ENCODE measurements around the gene AUTS2. TPM values are rescaled to one million over a fixed set of nuclear protein-coding genes. Genes with fewer than 3 reads are reported as not detected.

The AUTS2 gene
- total RNA-seq, 1 experiment from 2014 or later = 50.0 TPM

DNA sequence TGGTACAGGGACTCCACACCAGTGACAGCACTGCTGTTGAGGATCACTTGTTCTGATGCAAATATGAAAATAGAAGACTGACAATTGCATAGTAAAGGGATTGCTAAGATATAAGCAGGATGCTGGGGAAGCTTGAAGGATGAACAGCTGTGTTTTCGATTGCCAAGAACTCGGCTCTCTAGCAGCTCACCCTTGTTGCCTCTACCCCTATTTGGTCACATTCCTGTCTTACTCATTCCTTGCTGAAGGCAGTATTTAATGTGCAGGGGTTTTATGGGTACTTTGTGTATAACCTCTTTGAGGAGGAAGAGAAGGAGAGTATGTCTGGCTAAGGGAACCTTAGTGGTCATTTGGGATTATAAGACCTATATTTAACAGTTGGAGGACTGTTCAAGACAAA lies 218.8 kb downstream of the AUTS2 start (continued):
- TF ChIP-seq, protein P1, sequence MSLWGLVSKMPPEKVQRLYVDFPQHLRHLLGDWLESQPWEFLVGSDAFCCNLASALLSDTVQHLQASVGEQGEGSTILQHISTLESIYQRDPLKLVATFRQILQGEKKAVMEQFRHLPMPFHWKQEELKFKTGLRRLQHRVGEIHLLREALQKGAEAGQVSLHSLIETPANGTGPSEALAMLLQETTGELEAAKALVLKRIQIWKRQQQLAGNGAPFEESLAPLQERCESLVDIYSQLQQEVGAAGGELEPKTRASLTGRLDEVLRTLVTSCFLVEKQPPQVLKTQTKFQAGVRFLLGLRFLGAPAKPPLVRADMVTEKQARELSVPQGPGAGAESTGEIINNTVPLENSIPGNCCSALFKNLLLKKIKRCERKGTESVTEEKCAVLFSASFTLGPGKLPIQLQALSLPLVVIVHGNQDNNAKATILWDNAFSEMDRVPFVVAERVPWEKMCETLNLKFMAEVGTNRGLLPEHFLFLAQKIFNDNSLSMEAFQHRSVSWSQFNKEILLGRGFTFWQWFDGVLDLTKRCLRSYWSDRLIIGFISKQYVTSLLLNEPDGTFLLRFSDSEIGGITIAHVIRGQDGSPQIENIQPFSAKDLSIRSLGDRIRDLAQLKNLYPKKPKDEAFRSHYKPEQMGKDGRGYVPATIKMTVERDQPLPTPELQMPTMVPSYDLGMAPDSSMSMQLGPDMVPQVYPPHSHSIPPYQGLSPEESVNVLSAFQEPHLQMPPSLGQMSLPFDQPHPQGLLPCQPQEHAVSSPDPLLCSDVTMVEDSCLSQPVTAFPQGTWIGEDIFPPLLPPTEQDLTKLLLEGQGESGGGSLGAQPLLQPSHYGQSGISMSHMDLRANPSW (CRISPR knock-in tag; conservative IDR thresholded peaks at IDR 0.05; ENCODE audit: low read depth) = no peak
- TF ChIP-seq, protein P2, sequence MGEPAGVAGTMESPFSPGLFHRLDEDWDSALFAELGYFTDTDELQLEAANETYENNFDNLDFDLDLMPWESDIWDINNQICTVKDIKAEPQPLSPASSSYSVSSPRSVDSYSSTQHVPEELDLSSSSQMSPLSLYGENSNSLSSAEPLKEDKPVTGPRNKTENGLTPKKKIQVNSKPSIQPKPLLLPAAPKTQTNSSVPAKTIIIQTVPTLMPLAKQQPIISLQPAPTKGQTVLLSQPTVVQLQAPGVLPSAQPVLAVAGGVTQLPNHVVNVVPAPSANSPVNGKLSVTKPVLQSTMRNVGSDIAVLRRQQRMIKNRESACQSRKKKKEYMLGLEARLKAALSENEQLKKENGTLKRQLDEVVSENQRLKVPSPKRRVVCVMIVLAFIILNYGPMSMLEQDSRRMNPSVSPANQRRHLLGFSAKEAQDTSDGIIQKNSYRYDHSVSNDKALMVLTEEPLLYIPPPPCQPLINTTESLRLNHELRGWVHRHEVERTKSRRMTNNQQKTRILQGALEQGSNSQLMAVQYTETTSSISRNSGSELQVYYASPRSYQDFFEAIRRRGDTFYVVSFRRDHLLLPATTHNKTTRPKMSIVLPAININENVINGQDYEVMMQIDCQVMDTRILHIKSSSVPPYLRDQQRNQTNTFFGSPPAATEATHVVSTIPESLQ (CRISPR knock-in tag; IDR thresholded peaks at IDR 0.05) = no peak

DNA sequence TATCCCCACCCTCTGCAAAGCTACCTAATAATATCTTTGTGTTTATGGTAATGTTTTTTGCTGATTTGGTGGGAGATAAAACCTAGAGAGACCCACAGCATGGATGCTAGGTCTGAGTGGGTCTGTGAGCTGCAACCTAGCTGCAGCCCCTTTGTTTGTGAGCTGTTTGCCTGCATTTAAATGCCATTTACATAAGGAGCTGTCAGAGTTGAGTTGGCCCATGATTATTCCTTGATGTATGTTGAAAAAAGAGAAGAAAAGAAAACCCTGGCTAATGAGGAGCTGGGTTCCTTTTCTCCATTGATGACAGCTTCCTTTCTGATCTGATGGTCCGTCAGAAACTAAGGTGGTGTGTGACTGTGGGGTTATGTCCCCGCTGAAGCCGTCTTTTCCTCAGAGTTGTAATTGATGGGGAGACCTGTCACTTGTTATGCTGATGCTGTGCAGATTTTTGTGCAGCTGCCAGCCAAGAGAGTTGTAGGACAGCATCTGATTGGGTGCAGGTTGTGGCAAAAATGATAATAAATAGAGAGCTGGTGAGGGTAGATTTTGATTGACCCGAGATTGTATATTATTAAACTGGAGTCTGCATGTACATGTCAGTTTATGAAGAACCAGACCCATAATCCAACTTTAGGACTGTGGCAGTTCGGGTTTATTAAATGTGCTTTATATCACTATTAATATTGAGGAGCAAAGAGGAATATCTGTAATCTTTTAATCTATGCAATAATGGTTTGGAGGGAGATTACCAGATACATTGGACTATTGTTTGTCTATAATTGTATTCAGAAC lies 219.8 kb downstream of the AUTS2 start:
- CTCF ChIA-PET = no interaction called here
- TF ChIP-seq RORB (CRISPR knock-in tag; IDR thresholded peaks at IDR 0.05) = no peak
- TF ChIP-seq, protein P3, sequence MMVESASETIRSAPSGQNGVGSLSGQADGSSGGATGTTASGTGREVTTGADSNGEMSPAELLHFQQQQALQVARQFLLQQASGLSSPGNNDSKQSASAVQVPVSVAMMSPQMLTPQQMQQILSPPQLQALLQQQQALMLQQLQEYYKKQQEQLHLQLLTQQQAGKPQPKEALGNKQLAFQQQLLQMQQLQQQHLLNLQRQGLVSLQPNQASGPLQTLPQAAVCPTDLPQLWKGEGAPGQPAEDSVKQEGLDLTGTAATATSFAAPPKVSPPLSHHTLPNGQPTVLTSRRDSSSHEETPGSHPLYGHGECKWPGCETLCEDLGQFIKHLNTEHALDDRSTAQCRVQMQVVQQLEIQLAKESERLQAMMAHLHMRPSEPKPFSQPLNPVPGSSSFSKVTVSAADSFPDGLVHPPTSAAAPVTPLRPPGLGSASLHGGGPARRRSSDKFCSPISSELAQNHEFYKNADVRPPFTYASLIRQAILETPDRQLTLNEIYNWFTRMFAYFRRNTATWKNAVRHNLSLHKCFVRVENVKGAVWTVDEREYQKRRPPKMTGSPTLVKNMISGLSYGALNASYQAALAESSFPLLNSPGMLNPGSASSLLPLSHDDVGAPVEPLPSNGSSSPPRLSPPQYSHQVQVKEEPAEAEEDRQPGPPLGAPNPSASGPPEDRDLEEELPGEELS (CRISPR knock-in tag; IDR thresholded peaks at IDR 0.05) = no peak
- TF ChIP-seq, protein P4, sequence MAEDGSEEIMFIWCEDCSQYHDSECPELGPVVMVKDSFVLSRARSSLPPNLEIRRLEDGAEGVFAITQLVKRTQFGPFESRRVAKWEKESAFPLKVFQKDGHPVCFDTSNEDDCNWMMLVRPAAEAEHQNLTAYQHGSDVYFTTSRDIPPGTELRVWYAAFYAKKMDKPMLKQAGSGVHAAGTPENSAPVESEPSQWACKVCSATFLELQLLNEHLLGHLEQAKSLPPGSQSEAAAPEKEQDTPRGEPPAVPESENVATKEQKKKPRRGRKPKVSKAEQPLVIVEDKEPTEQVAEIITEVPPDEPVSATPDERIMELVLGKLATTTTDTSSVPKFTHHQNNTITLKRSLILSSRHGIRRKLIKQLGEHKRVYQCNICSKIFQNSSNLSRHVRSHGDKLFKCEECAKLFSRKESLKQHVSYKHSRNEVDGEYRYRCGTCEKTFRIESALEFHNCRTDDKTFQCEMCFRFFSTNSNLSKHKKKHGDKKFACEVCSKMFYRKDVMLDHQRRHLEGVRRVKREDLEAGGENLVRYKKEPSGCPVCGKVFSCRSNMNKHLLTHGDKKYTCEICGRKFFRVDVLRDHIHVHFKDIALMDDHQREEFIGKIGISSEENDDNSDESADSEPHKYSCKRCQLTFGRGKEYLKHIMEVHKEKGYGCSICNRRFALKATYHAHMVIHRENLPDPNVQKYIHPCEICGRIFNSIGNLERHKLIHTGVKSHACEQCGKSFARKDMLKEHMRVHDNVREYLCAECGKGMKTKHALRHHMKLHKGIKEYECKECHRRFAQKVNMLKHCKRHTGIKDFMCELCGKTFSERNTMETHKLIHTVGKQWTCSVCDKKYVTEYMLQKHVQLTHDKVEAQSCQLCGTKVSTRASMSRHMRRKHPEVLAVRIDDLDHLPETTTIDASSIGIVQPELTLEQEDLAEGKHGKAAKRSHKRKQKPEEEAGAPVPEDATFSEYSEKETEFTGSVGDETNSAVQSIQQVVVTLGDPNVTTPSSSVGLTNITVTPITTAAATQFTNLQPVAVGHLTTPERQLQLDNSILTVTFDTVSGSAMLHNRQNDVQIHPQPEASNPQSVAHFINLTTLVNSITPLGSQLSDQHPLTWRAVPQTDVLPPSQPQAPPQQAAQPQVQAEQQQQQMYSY (CRISPR knock-in tag; IDR thresholded peaks at IDR 0.05) = no peak
- TF ChIP-seq MYBL2 (CRISPR knock-in tag; IDR thresholded peaks at IDR 0.05) = no peak
- TF ChIP-seq, protein P5, sequence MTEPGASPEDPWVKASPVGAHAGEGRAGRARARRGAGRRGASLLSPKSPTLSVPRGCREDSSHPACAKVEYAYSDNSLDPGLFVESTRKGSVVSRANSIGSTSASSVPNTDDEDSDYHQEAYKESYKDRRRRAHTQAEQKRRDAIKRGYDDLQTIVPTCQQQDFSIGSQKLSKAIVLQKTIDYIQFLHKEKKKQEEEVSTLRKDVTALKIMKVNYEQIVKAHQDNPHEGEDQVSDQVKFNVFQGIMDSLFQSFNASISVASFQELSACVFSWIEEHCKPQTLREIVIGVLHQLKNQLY (CRISPR knock-in tag; IDR thresholded peaks at IDR 0.05) = no peak
- TF ChIP-seq EMX1 (CRISPR knock-in tag; IDR thresholded peaks at IDR 0.05) = no peak
- TF ChIP-seq JAZF1 (CRISPR knock-in tag; IDR thresholded peaks at IDR 0.05) = no peak
- TF ChIP-seq, protein P6, sequence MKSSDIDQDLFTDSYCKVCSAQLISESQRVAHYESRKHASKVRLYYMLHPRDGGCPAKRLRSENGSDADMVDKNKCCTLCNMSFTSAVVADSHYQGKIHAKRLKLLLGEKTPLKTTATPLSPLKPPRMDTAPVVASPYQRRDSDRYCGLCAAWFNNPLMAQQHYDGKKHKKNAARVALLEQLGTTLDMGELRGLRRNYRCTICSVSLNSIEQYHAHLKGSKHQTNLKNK (CRISPR knock-in tag; IDR thresholded peaks at IDR 0.05) = no peak
- TF ChIP-seq, protein P7, sequence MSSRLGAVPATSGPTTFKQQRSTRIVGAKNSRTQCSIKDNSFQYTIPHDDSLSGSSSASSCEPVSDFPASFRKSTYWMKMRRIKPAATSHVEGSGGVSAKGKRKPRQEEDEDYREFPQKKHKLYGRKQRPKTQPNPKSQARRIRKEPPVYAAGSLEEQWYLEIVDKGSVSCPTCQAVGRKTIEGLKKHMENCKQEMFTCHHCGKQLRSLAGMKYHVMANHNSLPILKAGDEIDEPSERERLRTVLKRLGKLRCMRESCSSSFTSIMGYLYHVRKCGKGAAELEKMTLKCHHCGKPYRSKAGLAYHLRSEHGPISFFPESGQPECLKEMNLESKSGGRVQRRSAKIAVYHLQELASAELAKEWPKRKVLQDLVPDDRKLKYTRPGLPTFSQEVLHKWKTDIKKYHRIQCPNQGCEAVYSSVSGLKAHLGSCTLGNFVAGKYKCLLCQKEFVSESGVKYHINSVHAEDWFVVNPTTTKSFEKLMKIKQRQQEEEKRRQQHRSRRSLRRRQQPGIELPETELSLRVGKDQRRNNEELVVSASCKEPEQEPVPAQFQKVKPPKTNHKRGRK (CRISPR knock-in tag; IDR thresholded peaks at IDR 0.05; ENCODE audit: borderline replicate concordance) = no peak

More for the DNA sequence above, 219.8 kb downstream of the AUTS2 start:
- H3K27me3 Mint-ChIP-seq (ENCODE audit: low read depth) = peaks cover 13% of the 10 kb centered on the region
- POLR2A ChIA-PET = no interaction called here
- peaks cover 3% of the 10 kb centered on the region; the same call in 1 of the 2 replicates for H3K9me3 Mint-ChIP-seq
- H3K36me3 Mint-ChIP-seq = no peaks in the 10 kb centered on the region
- H3K4me3 Mint-ChIP-seq = no peak overlapping the region
- DNase-seq (ENCODE audit: low spot score) = no peak
- H3K4me1 Mint-ChIP-seq = peaks cover 38% of the 10 kb centered on the region
- no peak overlapping the region for H3K27ac Mint-ChIP-seq
- 0 out of 2 replicates have a peak, but pooled peaks have one; percentile 24 for ATAC-seq
